GM18511 (cell line): ENCODE measurements around the gene TYMS.

Experiments used
- ATAC-seq: cut with Tn5 transposase; IDR thresholded peaks from one replicate; pipeline ENCODE4 v1.9.1; 2021; ENCODE audit warnings: mild to moderate bottlenecking, moderate library complexity; ENCODE audit not compliant: unreplicated experiment

Gene TYMS

DNA sequence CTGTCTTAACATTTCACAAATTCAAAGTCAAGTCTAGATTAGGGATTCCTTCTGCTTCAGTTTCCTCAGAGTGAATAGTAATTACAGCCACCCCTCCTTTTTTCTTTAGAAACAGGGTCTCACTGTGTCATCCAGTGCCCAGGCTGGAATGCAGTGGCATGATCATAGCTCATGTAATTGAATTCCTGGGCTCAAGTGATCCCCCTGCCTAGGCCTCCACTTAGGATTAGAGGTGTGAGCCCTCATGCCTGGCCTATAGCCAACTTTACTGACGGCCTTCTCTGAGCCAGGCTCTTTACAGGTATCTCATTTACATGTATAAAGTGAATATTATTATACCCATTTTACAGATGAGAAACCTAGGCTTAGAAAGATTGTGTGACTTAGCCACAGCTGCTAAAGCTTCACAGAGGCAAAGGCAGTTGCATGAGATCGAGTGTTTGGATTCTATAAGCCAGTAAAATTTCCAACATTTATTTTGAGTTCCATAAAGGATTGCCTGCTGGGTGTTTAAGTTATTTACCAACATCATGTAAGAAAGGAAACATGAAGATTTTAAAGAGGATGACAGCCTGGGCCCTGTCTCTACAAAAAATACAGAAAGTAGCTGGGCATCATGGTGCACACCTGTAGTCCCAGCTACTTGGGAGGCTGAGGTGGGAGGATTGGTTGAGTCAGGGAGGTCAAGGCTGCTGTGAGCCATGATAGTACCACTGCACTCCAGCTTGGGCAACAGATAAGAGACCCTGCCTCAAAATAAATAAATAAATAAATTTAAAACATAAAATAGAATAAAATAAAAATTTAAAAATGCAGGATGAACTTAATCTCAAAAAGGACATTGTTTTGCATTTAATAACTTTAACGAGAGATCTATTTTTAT, 53.2 kb downstream of the TYMS start:
- no peak for ATAC-seq

- ATAC-seq = peak; percentile 20
Measured at GRCh38 chr18:711310-711656, 53.8 kb downstream of the TYMS start.

- ATAC-seq = peak; percentile 76
Measured at GRCh38 chr18:711657-712400, 54.4 kb downstream of the TYMS start.

- ATAC-seq = peak; percentile 80
Measured at GRCh38 chr18:712401-713134, 55.1 kb downstream of the TYMS start, which contains the start of gene ENOSF1. Gene ENOSF1 (minus strand): TSS chr18:712630. CDS start chr18:712587, 43 bp downstream.

DNA sequence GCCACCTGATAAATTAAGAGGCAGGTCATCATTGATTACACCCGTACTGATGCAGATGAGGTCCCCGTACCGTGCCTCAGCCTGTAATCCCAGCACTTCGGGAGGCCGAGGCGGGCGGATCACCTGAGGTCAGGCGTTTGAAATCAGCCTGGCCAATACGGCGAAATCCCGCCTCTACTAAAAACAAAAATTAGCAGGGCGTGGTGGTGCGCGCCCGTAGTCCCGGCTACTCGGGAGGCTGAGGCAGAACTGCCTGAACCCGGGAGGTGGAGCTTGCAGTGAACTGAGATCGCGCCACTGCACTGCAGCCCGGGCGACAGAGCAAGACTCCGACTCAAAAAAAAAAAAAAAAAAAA, 55.7 kb downstream of the TYMS start:
- no peak for ATAC-seq

- no peak for ATAC-seq
Measured at GRCh38 chr18:715626-716025, 58.2 kb downstream of the TYMS start.

- no peak for ATAC-seq
Measured at GRCh38 chr18:717003-717402, 59.5 kb downstream of the TYMS start.
